Measurements from ENCODE around the gene NFKBIL1.

NFKBIL1 gene

GRCh38 chr6:31567531-31568370, 20.3 kb downstream of the NFKBIL1 start:
- DNase-seq: no peak

GRCh38 chr6:31568537-31568961, 21.1 kb downstream of the NFKBIL1 start:
- DNase-seq: no peak

DNA sequence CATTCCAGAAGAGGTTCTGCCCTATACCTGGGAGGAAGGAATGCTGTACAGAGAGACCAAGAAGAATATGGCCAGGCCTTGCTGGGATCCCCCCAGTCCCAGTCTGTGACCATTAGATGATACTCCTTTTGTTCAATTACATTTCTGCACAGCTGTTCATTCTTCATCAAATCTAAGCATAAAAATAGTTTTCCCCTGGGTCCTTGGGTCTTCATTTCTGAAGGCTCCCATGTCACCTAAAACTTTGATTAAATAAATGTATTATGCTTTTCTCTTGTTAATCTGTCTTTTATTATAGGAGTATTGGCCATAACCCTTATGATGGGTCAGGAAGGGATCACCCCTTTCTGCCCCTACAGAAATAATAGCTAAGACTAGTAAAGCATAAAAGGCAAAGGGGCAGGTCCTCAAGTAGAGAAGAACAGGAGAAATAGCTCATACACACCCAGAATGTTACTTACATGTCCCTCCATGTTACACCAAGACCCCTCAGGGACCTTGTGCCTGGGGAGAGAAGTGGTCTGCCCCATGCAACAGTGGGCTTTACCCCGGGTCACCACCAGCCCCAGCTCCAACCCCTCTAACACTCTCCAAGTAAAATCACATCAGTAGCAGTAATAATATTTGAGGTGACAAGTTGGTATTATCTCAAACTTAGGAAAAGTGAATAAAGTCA, 22.6 kb downstream of the NFKBIL1 start:
- DNase-seq: no peak

- DNase-seq: no peak
Observed at GRCh38 chr6:31572041-31572911, 24.9 kb downstream of the NFKBIL1 start, which contains the start of gene LTA. TSS of gene LTA (plus strand) at chr6:31572289. CDS start at chr6:31572743, 454 bp downstream.

DNA sequence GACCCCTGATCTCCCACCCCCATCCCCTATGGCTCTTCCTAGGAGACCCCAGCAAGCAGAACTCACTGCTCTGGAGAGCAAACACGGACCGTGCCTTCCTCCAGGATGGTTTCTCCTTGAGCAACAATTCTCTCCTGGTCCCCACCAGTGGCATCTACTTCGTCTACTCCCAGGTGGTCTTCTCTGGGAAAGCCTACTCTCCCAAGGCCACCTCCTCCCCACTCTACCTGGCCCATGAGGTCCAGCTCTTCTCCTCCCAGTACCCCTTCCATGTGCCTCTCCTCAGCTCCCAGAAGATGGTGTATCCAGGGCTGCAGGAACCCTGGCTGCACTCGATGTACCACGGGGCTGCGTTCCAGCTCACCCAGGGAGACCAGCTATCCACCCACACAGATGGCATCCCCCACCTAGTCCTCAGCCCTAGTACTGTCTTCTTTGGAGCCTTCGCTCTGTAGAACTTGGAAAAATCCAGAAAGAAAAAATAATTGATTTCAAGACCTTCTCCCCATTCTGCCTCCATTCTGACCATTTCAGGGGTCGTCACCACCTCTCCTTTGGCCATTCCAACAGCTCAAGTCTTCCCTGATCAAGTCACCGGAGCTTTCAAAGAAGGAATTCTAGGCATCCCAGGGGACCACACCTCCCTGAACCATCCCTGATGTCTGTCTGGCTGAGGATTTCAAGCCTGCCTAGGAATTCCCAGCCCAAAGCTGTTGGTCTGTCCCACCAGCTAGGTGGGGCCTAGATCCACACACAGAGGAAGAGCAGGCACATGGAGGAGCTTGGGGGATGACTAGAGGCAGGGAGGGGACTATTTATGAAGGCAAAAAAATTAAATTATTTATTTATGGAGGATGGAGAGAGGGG, 26.1 kb downstream of the NFKBIL1 start:
- no peak for DNase-seq

- DNase-seq: no peak
Observed at GRCh38 chr6:31574106-31575061, 27.0 kb downstream of the NFKBIL1 start.

- no peak for DNase-seq
Observed at GRCh38 chr6:31575335-31575901, 28.0 kb downstream of the NFKBIL1 start, which contains the start of gene TNF. TSS of gene TNF (plus strand) at chr6:31575565. CDS start at chr6:31575742, 177 bp downstream.

DNA sequence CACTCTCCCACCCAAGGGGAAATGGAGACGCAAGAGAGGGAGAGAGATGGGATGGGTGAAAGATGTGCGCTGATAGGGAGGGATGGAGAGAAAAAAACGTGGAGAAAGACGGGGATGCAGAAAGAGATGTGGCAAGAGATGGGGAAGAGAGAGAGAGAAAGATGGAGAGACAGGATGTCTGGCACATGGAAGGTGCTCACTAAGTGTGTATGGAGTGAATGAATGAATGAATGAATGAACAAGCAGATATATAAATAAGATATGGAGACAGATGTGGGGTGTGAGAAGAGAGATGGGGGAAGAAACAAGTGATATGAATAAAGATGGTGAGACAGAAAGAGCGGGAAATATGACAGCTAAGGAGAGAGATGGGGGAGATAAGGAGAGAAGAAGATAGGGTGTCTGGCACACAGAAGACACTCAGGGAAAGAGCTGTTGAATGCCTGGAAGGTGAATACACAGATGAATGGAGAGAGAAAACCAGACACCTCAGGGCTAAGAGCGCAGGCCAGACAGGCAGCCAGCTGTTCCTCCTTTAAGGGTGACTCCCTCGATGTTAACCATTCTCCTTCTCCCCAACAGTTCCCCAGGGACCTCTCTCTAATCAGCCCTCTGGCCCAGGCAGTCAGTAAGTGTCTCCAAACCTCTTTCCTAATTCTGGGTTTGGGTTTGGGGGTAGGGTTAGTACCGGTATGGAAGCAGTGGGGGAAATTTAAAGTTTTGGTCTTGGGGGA, 28.7 kb downstream of the NFKBIL1 start:
- DNase-seq: no peak

GRCh38 chr6:31576897-31577578, 29.6 kb downstream of the NFKBIL1 start:
- no peak for DNase-seq

DNA sequence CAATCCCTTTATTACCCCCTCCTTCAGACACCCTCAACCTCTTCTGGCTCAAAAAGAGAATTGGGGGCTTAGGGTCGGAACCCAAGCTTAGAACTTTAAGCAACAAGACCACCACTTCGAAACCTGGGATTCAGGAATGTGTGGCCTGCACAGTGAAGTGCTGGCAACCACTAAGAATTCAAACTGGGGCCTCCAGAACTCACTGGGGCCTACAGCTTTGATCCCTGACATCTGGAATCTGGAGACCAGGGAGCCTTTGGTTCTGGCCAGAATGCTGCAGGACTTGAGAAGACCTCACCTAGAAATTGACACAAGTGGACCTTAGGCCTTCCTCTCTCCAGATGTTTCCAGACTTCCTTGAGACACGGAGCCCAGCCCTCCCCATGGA, 30.2 kb downstream of the NFKBIL1 start:
- no peak for DNase-seq

DNA sequence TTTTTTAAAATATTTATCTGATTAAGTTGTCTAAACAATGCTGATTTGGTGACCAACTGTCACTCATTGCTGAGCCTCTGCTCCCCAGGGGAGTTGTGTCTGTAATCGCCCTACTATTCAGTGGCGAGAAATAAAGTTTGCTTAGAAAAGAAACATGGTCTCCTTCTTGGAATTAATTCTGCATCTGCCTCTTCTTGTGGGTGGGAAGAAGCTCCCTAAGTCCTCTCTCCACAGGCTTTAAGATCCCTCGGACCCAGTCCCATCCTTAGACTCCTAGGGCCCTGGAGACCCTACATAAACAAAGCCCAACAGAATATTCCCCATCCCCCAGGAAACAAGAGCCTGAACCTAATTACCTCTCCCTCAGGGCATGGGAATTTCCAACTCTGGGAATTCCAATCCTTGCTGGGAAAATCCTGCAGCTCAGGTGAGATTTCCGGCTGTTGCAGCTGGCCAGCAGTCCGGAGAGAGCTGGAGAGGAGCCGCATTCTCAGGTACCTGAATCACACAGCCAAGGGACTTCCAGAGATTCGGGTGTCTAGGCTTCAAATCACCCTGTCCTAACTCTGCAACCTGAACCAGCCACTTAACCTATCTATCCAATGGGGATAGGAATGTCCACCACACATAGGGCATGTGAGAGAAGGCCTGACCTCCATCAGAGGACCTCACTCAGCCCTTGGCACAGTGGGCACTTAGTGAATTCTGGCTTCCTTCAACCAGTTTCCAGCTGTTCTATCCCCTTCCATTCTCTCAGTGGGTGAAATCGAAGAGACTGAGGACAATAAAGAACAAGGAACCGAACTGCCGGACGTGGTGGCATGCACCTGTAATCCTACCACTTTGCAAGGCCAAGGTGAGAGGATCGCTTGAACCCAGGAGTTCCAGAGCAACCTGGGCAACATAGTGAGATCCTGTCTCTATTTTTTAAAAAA, 31.0 kb downstream of the NFKBIL1 start:
- DNase-seq: no peak

DNA sequence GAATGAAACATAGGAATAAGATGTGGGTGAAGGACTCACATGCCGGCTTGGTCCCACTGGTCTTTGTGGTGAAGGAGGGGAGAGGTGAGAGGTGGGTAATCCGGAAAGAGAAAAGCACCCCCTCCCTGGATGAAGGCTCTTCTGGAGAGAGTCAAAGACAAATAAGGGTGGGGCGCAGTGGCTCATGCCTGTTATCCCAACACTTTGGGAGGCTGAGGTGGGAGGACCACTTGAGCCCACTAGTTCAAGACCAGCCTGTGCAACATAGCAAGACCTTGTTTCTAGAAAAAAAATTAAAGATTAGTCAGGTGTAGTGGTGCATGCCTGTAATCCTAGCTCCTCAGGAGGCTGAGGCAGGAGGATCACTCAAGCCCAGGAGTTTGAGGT, 31.7 kb downstream of the NFKBIL1 start:
- DNase-seq: no peak

DNA sequence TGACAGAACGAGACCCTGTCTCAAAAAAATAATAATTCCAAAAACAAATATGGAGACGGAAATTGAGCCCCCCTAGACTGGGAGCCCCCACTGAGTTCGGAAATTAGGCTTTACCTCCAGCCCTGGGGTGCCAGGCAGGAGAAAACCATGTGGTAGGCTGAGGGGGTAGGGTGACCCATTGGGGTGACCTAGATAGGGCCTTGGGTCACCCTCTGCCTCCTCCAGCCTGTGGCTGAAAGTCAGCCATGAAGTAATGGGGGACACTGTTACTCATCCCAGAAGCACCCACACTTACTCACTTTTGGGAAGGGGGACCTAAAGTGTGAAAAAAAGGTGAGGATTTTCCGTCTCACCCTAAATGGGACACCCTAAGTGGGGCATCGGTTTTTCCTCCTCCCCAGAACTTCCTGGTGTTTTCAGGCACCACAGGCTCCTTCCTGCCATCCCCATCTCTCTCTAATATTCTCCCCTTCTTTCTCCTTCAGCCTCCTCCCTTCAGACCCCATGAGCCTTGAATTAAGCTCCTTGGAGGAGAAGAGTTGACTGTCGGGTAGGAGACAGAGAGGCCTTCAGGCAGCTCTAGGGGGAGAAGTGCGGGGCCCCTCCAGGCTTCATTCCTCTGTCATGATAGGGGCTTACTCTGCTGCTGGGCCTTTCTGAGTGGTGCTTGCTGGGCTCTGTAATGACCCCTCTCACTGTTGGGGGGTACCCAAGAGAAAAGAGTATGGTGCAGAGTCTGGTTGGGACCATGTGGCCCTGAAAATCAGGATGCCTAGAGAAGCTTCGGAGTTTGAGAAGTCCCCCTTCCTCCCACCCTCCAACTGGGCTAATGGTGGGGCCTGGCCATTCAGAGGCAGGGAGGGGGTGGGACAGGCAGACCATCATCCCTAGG, 32.4 kb downstream of the NFKBIL1 start:
- DNase-seq: no peak

GRCh38 chr6:31580438-31580740, 33.0 kb downstream of the NFKBIL1 start:
- no peak for DNase-seq

DNA sequence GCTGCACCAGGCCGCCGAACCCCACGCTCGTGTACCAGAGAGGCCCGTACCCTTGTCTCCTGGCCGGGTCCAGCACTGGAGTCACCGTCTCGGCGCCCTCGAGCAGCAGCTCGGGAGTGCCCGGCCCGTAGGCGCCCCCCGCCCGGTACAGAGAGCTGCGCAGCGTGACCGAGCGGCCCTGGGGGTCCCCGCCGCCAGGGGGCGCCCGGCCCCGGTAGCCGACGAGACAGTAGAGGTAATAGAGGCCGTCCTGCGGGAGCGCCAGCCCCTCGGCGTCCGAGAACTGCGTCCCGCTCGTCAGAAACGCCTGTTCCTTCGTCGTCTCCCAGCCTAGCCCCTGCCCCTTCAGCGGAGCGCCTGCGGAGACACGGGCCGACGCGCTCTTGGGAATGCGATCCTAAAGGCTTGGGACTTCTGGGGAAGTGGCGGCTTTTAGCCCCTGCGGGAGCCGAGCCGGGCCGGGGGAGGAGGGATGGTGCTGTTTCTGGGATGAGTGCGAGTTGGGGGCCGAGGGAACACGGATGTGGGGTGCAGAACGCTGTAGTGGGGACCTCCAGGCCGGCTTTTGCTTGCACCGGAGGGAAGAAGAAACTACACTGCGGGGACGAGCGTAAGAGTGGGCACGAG, 33.5 kb downstream of the NFKBIL1 start:
- DNase-seq: peak; percentile 56

GRCh38 chr6:31581434-31582229, 34.2 kb downstream of the NFKBIL1 start:
- DNase-seq: no peak
